CD4-positive, alpha-beta T cell treated with Interferon gamma for 1 hour (primary cell): ENCODE results near the gene NCCRP1.
"Not testable (repeated sequence)": the region's sequence is repeated elsewhere in the genome, so short reads cannot be mapped to it uniquely, and the experiment has no call there.

Source experiments
- DNase-seq: peaks from one replicate; pipeline ENCODE4 v3.0.0-alpha.2; 2020

Gene NCCRP1

GRCh38 chr19:39211731-39212374 lies 15.1 kb downstream of the NCCRP1 start:
- no peak for DNase-seq

GRCh38 chr19:39212375-39212742 lies 15.6 kb downstream of the NCCRP1 start:
- DNase-seq, result peak; percentile 49

- DNase-seq, result not testable (repeated sequence)
Observed at GRCh38 chr19:39215323-39215722, 18.6 kb downstream of the NCCRP1 start.

- no peak for DNase-seq
Observed at GRCh38 chr19:39217094-39217493, 20.3 kb downstream of the NCCRP1 start.

- DNase-seq, result no peak
Observed at GRCh38 chr19:39218230-39219007, 21.7 kb downstream of the NCCRP1 start.

- not testable (repeated sequence) for DNase-seq
Observed at GRCh38 chr19:39219108-39219507, 22.3 kb downstream of the NCCRP1 start.

- DNase-seq, result no peak
Observed at GRCh38 chr19:39223703-39224279, 27.0 kb downstream of the NCCRP1 start.

GRCh38 chr19:39224910-39225309 lies 28.1 kb downstream of the NCCRP1 start:
- DNase-seq, result no peak

GRCh38 chr19:39230096-39230764 lies 33.5 kb downstream of the NCCRP1 start:
- DNase-seq, result no peak

GRCh38 chr19:39232708-39233107 lies 35.9 kb downstream of the NCCRP1 start:
- no peak for DNase-seq

- DNase-seq, result no peak
Observed at GRCh38 chr19:39236527-39236926, 39.8 kb downstream of the NCCRP1 start.

GRCh38 chr19:39237200-39238184 lies 40.7 kb downstream of the NCCRP1 start:
- DNase-seq, result peak; percentile 35

- no peak for DNase-seq
Observed at GRCh38 chr19:39238209-39238608, 41.4 kb downstream of the NCCRP1 start.

- no peak for DNase-seq
Observed at GRCh38 chr19:39238944-39239343, 42.2 kb downstream of the NCCRP1 start.

- DNase-seq, result no peak
Observed at GRCh38 chr19:39240421-39240820, 43.7 kb downstream of the NCCRP1 start.

GRCh38 chr19:39243741-39244140 lies 47.0 kb downstream of the NCCRP1 start:
- not testable (repeated sequence) for DNase-seq

- not testable (repeated sequence) for DNase-seq
Observed at GRCh38 chr19:39244410-39245100, 47.8 kb downstream of the NCCRP1 start, which contains the start of gene IFNL3. TSS of gene IFNL3 (minus strand) at chr19:39245006. CDS start at chr19:39244967, 39 bp downstream.

- not testable (repeated sequence) for DNase-seq
Observed at GRCh38 chr19:39245166-39245565, 48.4 kb downstream of the NCCRP1 start.

- peak; percentile 29 for DNase-seq
Observed at GRCh38 chr19:39246951-39247669, 50.3 kb downstream of the NCCRP1 start.
